SK-N-MC (cell line): ENCODE results near the gene PKD2.

Experiments
- EZH2 ChIP-seq: fragments of 200-600 bp; sonication (generic); IDR thresholded peaks from one replicate; pipeline ENCODE4 v1.6.1; 2017; ENCODE audit warnings: antibody characterized with exemption
- FOXP2 ChIP-seq: optimal IDR thresholded peaks from 2 replicates; pipeline ENCODE3; 2011; ENCODE audit warnings: mild to moderate bottlenecking, moderate library complexity; ENCODE audit not compliant: insufficient read depth; ENCODE audit errors: extremely low read length, control extremely low read depth
- POLR2AphosphoS5 ChIP-seq: IDR thresholded peaks from 2 replicates; pipeline ENCODE4 v1.6.1; 2012; ENCODE audit warnings: mild to moderate bottlenecking, low read depth, low read length, borderline replicate concordance

GRCh38 chr4:87979810-87980209 is 27.6 kb upstream of the PKD2 start:
- TF ChIP-seq EZH2: no peak
- TF ChIP-seq FOXP2: no peak
- no peak for TF ChIP-seq POLR2AphosphoS5
